HG03457 (cell line): ENCODE data around the gene SHOC2.

Experiments
- ATAC-seq: cut with Tn5 transposase; IDR thresholded peaks from one replicate; pipeline ENCODE4 v1.9.1; 2021; ENCODE audit warnings: moderate number of reproducible peaks; ENCODE audit not compliant: unreplicated experiment

Gene SHOC2

GRCh38 chr10:110919349-110919931 lies at the start of gene SHOC2:
SHOC2 (plus strand) TSS chr10:110919604; CDS start chr10:110964359, 44,755 bp downstream.
- peak; percentile 7 for ATAC-seq

DNA sequence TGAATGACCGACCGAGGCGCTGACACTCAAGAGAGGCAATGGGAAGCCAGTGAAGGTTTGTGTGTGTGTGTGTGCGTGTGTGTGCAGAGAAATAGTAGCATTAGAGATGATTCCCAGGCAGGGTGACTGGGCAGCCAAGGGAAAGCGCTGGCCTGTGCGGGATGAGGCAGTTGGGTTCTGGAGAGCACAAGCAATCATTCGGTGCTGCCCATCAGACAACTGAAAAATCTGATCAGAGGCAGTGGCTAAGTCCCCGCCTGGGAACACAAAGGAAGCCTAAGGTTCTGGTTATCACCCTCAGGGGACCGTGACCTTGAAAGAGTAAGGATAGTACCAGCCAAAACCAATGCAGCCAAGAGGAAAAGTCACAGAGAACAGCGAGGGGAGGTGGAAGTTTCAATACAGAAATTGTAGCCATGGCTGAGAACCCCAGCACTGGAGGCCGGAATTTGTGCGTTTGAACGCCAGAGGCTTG lies 48.5 kb upstream of the SHOC2 start:
- ATAC-seq: no peak

GRCh38 chr10:110871298-110872084 lies 47.9 kb upstream of the SHOC2 start, which contains the start of gene PDCD4:
PDCD4 (plus strand) TSS chr10:110871928; CDS start chr10:110876028, 4,100 bp downstream.
- peak; percentile 74 for ATAC-seq

DNA sequence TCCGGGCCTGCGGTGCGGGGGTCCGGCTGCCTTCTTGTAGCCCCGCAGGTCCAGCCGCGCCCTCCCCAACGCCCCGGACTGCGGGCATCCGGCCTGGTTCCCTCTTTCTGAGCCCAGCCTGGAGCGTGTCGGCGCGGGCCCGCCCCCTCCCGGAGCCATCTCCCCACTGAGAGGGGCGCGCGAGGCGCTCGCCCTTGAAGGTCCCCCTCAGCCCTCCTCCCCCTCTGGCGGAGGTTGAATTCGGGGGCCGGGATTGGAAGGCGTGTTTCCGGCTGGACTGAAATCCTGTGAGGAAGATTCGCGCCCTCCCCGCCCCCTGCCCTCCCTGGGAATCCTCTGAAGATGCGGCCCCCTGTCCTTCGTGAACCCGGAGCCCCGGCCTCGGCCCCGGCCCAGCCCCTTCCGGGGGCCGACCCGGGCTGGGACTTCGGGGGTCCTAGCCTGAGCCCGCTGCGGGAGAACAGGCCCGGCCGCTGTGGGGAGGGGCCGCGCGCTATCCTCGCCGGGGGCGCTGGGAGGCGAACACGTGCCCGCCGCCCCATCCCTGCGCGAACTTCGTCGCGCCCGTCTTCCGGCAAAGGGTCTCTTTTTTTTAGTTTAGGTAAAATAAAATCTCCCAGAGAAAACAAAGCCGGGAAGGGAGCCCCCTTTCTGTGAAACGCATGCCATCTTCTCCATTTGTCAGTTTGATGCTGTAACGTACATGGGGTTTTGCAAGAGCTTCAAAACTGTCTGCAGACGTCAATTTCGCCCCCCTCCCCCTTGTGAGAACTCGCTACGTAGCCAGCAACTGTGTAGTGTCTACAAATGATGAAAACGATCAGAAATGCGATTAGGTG lies 47.0 kb upstream of the SHOC2 start:
- peak; percentile 33 for ATAC-seq

- ATAC-seq: no peak
These were observed 46.1 kb upstream of the SHOC2 start for GRCh38 chr10:110872984-110873923.

GRCh38 chr10:110873951-110874350 lies 45.5 kb upstream of the SHOC2 start:
- no peak for ATAC-seq

GRCh38 chr10:110876000-110876399 lies 43.4 kb upstream of the SHOC2 start:
- no peak for ATAC-seq

DNA sequence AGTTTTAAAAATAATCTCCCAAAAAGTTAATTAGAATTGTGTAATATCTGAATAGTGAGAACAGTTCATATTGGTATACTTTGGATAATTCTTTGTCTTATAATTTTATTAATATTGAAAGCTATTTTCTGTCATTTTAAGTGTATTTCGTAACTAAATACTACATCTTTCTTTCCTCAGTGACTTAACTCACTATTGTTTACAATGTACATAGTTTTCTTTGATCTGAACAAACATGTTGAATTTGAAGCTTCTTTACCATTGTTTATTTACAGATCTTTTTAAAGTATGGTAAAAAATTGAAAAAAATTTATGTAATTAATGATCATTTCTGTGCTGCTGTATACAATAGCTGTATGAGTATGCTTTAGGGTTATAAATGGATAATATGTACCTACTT lies 42.6 kb upstream of the SHOC2 start:
- no peak for ATAC-seq

DNA sequence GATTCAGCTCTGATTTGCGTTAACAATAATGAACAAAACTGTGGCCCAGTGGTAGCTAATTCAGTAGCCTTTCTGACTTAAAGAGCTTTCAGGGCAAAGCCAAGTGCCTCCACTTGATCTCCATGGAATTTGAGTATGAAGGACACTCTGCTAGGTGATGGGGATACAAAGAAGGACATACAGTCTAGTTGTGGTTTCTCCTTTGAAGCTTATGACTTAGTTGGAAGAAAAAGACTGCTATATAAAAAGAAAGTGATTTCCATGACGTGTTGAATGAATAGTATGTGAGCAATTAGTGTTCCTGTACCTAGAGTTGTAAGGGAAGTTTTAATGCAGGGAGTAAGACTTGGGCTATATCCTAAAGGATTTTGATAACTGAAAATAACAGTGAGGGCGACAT lies 39.4 kb upstream of the SHOC2 start:
- ATAC-seq: no peak

- no peak for ATAC-seq
These were observed 38.2 kb upstream of the SHOC2 start for GRCh38 chr10:110881247-110881646.

GRCh38 chr10:110881905-110882304 lies 37.5 kb upstream of the SHOC2 start:
- no peak for ATAC-seq

- ATAC-seq: no peak
These were observed 35.5 kb upstream of the SHOC2 start for GRCh38 chr10:110883924-110884323.

DNA sequence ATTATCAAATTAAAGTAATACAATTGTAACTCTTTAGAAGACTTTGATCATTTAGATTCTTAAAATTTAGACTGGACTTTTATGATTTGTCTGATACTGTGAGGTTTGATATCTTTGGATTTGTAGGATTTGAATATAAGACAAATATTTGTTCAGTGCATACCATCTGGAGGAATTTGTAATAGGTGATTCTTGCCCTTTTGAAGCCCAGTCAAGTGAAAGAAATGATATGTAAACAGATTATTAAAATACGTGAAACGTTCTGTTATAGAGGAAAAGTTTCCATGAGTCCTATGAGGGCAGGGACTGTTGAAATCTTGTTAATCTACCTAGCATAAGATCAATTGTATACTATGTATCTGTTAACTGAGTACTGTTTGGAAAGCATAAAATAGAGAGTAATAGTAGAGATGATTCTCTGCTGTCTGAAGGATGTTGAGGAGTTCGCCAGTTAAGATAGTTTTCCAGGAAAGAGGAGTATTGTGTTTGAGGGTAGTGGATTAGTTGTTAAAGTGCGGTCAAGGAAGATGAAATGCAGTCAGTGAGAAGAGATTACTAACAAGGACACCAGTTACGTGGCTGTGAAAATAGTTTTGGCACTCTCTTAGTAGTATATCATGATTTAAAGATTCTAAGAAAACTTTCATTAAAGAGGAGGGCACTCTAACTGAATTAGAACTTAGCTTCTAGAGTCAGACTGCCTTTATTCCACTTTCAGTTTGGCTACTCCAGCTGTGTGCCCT lies 33.3 kb upstream of the SHOC2 start:
- no peak for ATAC-seq

DNA sequence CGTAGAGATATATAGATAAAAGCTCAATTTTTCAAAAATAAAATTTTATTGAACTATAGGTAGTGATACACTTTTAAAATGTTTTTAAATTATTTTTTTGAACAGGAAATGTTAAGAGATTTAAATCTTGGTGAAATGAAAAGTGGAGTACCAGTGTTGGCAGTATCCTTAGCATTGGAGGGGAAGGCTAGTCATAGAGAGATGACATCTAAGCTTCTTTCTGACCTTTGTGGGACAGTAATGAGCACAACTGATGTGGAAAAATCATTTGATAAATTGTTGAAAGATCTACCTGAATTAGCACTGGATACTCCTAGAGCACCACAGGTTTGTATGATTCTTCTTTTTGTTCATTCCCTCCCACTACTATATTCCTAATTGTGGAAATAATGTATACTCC lies 31.8 kb upstream of the SHOC2 start:
- no peak for ATAC-seq

DNA sequence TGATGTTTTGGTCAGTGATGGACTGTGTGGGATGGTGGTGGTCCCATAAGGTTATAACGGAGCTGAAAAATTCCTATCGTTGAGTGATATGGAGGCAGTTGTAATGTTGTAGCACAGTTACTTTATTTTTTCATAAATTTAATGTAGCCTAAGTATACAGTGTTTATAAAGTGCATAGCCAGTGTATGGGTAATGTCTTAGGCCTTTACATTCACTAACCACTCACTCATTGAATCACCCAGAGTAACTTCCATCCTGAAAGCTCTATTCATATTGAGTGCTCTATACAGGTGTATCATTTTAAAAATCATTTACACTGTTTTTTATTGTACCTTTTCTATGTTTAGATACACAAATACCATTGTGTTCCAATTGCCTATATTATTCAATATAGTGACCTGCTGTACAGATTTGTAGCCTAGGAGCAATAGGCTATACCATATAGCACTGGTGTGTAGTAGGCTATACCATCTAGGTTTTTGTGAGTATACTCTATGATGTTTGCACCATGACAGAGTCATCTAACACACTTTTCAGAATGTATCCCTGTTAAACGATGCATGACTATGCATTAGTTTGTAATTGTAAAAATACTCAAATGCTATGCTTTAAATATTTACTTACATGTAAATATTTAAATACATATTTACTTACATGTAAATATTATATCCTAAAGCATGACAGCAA lies 26.7 kb upstream of the SHOC2 start:
- ATAC-seq: no peak

GRCh38 chr10:110893559-110894179 lies 25.7 kb upstream of the SHOC2 start:
- no peak for ATAC-seq

DNA sequence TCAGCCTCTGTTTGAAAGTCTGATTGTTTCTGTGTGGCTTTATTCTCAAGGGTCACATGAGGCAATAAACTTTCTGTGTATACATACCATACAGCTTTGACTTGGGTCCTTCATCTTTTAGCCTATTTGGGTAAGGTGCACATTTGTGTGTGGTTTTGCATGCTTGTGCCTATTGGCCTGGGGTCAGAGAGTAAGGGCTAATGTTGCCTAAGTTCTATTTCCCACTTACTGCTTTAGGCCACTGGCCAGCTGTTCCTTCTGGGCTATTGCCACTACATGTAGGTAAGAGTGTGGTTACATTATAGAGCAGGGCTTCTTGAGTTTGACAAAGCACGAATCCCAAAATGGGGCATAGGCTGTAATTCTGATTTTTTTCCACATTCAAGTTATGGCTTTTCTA lies 22.2 kb upstream of the SHOC2 start:
- no peak for ATAC-seq

DNA sequence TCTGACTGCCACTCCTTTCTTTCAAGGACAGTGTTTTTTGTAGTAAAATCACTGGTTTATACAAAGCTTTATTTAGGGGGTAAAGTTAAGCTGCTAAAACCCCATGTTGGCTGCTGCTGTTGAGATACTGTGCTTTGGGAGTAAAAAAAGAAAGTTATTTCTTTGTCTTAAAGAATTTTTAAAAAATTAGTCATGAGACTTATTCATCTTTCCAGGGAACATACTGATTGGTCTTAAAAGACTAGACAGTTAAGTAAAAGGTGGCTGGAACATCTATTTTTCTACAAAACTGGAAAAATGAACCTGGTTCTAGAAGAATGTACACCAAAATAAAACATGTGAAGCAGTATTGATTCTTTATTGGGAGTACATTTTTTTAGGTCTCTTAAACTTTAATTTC lies 21.0 kb upstream of the SHOC2 start:
- ATAC-seq: no peak

- ATAC-seq: no peak
These were observed 18.4 kb upstream of the SHOC2 start for GRCh38 chr10:110900983-110901382.
